ENCODE data around the gene PSEN2. TPM values are rescaled to one million over a fixed set of nuclear protein-coding genes. Genes with fewer than 3 reads are reported as not detected.

Gene PSEN2
- total and polyA plus RNA-seq, 2 donors (not counting 1 experiment from before 2014, with no cell fraction given), result 19.5 to 41.8 TPM

DNA sequence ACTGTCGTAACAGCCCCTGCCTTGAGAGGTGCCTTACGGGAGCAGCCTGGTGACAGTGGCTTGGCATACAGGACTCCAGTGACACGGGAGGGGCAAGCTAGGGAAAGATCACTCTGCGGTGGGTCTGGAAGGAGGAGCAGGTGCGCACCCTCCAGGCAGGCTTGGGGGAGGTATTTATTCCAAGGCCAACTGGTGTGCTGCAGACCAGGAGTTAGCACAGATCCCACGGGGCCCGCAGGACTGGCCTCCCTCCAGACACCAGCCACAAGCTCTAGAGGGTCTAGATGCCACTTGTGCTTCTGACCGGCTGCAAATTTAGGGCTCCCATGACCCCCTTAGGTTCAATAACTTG, 22.1 kb downstream of the PSEN2 start:
- DNase-seq (ENCODE audit: low read depth in 2 of 2), result no peak

DNA sequence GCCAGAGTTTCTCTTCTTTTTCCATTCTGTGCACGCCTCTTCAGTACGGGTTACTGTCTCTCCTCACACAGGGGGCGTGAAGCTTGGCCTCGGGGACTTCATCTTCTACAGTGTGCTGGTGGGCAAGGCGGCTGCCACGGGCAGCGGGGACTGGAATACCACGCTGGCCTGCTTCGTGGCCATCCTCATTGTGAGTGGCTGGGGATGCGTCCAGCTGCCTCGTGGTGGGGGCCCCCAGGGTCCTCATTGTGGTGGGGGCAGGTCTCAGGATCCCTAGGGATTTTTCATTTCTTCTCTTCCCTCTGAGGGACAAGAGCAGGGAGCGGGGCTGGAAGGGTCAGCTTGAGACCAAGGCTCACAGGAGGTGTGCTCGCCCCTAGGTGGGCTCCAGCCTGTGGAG, 23.5 kb downstream of the PSEN2 start:
- H3K9me3 ChIP-seq (ENCODE audit: control insufficient read depth, insufficient read depth, low read depth, low read length), result no peaks in the 10 kb centered on the region
- no peaks in the 10 kb centered on the region for H3K27me3 ChIP-seq (ENCODE audit: control insufficient read depth, insufficient read depth, low read length)
- H4K20me1 ChIP-seq (ENCODE audit: control insufficient read depth, extremely low read depth, insufficient read depth, low read length), result no peaks in the 10 kb centered on the region
- H3K36me3 ChIP-seq (ENCODE audit: control insufficient read depth, insufficient read depth, low read length), result peaks cover 3% of the 10 kb centered on the region
- no peak overlapping the region for H2AFZ ChIP-seq (ENCODE audit: low read length)
- H3K9ac ChIP-seq (ENCODE audit: insufficient read depth, low read length), result no peak overlapping the region
- no peaks in the 10 kb centered on the region for H3K79me2 ChIP-seq (ENCODE audit: control insufficient read depth, insufficient read depth, low read length)
- no peak overlapping the region for H3K4me3 ChIP-seq (replicated peaks in 1 of 4; ENCODE audit: control extremely low read depth in 1 of 4, insufficient read depth in 1 of 4, low read depth in 3 of 4, low read length in 4 of 4)
- no peak for DNase-seq (ENCODE audit: low read depth in 2 of 2)
- no peak overlapping the region for H3K4me2 ChIP-seq (ENCODE audit: extremely low read depth, insufficient read depth, low read length)
- TF ChIP-seq EZH2 (IDR thresholded peaks at IDR 0.05; ENCODE audit: low read length, missing control alignments), result no peak
- TF ChIP-seq, protein P1, sequence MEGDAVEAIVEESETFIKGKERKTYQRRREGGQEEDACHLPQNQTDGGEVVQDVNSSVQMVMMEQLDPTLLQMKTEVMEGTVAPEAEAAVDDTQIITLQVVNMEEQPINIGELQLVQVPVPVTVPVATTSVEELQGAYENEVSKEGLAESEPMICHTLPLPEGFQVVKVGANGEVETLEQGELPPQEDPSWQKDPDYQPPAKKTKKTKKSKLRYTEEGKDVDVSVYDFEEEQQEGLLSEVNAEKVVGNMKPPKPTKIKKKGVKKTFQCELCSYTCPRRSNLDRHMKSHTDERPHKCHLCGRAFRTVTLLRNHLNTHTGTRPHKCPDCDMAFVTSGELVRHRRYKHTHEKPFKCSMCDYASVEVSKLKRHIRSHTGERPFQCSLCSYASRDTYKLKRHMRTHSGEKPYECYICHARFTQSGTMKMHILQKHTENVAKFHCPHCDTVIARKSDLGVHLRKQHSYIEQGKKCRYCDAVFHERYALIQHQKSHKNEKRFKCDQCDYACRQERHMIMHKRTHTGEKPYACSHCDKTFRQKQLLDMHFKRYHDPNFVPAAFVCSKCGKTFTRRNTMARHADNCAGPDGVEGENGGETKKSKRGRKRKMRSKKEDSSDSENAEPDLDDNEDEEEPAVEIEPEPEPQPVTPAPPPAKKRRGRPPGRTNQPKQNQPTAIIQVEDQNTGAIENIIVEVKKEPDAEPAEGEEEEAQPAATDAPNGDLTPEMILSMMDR (conservative IDR thresholded peaks at IDR 0.05 in 1 of 2, IDR thresholded peaks at IDR 0.05 in 1 of 2; ENCODE audit: low read depth in 1 of 2, low read length in 2 of 2), result no peak
- H3K4me1 ChIP-seq (ENCODE audit: control insufficient read depth, extremely low read depth, insufficient read depth, low read length), result no peaks in the 10 kb centered on the region
- H3K27ac ChIP-seq (ENCODE audit: insufficient read depth, low read length), result no peak overlapping the region

More for the DNA sequence above, 22.1 kb downstream of the PSEN2 start:
- Histone ChIP-seq H3K9me3 (ENCODE audit: control insufficient read depth, insufficient read depth, low read depth, low read length) (no peaks in the 10 kb centered on the region), H3K36me3 (ENCODE audit: control insufficient read depth, insufficient read depth, low read length) (peaks cover 3% of the 10 kb centered on the region), H3K4me3 (replicated peaks in 1 of 4; ENCODE audit: control extremely low read depth in 1 of 4, insufficient read depth in 1 of 4, low read depth in 3 of 4, low read length in 4 of 4) (no peak overlapping the region), H3K27ac (ENCODE audit: insufficient read depth, low read length) (no peak overlapping the region), H4K20me1 (ENCODE audit: control insufficient read depth, extremely low read depth, insufficient read depth, low read length) (no peaks in the 10 kb centered on the region), H3K4me2 (ENCODE audit: extremely low read depth, insufficient read depth, low read length) (no peak overlapping the region), H2AFZ (ENCODE audit: low read length) (no peak overlapping the region), H3K27me3 (ENCODE audit: control insufficient read depth, insufficient read depth, low read length) (no peaks in the 10 kb centered on the region), H3K79me2 (ENCODE audit: control insufficient read depth, insufficient read depth, low read length) (no peaks in the 10 kb centered on the region), H3K4me1 (ENCODE audit: control insufficient read depth, extremely low read depth, insufficient read depth, low read length) (no peaks in the 10 kb centered on the region), H3K9ac (ENCODE audit: insufficient read depth, low read length) (no peak overlapping the region)
- TF ChIP-seq, protein P1 (conservative IDR thresholded peaks at IDR 0.05 in 1 of 2, IDR thresholded peaks at IDR 0.05 in 1 of 2; ENCODE audit: low read depth in 1 of 2, low read length in 2 of 2), result no peak
- no peak for TF ChIP-seq EZH2 (IDR thresholded peaks at IDR 0.05; ENCODE audit: low read length, missing control alignments)

DNA sequence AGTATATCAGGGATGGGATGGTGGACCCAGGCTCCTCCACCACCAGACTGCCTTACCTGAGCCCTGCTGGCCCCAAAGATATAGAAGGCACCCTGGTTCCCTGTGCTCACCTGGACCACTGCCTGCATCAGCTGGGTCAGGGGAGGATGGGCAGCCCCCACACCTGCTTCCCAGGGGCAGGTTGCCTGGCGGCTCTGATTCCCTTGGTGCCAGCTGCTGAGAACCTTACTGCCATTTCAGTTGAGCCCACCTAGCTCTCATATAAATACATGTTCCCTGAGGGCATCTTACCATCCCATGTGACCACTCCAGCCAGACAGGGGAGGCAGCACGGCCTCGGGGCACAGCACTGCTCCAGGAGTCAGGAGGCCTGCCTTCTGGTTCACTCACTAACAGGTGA, 24.4 kb downstream of the PSEN2 start:
- no peak overlapping the region for H3K4me3 ChIP-seq (replicated peaks in 1 of 4; ENCODE audit: control extremely low read depth in 1 of 4, insufficient read depth in 1 of 4, low read depth in 3 of 4, low read length in 4 of 4)
- H4K20me1 ChIP-seq (ENCODE audit: control insufficient read depth, extremely low read depth, insufficient read depth, low read length), result no peaks in the 10 kb centered on the region
- H3K9ac ChIP-seq (ENCODE audit: insufficient read depth, low read length), result no peak overlapping the region
- H3K4me2 ChIP-seq (ENCODE audit: extremely low read depth, insufficient read depth, low read length), result no peak overlapping the region
- H3K27me3 ChIP-seq (ENCODE audit: control insufficient read depth, insufficient read depth, low read length), result no peaks in the 10 kb centered on the region
- TF ChIP-seq, protein P1 (conservative IDR thresholded peaks at IDR 0.05 in 1 of 2, IDR thresholded peaks at IDR 0.05 in 1 of 2; ENCODE audit: low read depth in 1 of 2, low read length in 2 of 2), result no peak
- TF ChIP-seq EZH2 (IDR thresholded peaks at IDR 0.05; ENCODE audit: low read length, missing control alignments), result no peak
- peaks cover 3% of the 10 kb centered on the region for H3K36me3 ChIP-seq (ENCODE audit: control insufficient read depth, insufficient read depth, low read length)
- no peaks in the 10 kb centered on the region for H3K4me1 ChIP-seq (ENCODE audit: control insufficient read depth, extremely low read depth, insufficient read depth, low read length)
- H3K9me3 ChIP-seq (ENCODE audit: control insufficient read depth, insufficient read depth, low read depth, low read length), result no peaks in the 10 kb centered on the region
- no peak for DNase-seq (ENCODE audit: low read depth in 2 of 2)
- no peak overlapping the region for H3K27ac ChIP-seq (ENCODE audit: insufficient read depth, low read length)
- H2AFZ ChIP-seq (ENCODE audit: low read length), result no peak overlapping the region
- H3K79me2 ChIP-seq (ENCODE audit: control insufficient read depth, insufficient read depth, low read length), result no peaks in the 10 kb centered on the region
